Loucy (cell line): ENCODE measurements around the gene CRYBA2.

Experiments
- CTCF ChIP-seq: fragments of 200-600 bp; sonication (generic); conservative IDR thresholded peaks from 2 replicates; pipeline ENCODE4 v1.5.1; 2014; ENCODE audit warnings: mild to moderate bottlenecking, antibody characterized with exemption, low read length
- EZH2phosphoT487 ChIP-seq: fragments of 200-600 bp; IDR thresholded peaks from 2 replicates; pipeline ENCODE4 v1.6.1; 2018; ENCODE audit warnings: antibody characterized with exemption, mild to moderate bottlenecking, moderate library complexity, borderline replicate concordance

DNA sequence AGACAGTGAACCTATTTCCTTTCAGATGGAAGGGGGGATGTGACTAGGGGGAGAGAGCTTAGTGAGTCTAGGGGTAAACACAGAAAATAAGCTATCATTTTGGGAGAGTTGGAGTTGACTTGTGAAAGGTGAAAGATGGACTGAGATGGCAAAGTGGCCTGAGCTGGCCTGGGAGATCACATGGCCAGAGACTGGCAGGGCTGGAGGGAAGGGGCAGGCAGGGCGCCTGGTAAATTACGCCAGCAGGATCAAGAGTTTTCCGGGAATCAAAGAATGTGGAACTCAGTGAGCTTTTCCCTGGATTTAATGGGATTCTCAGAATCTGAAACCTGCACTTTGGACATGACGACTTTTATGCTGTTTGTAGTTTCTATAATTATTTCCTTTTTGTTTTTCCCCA is 48.9 kb upstream of the CRYBA2 start:
- TF ChIP-seq CTCF (no peak), EZH2phosphoT487 (no peak)
